ENCODE data around the gene PPP1R1A. TPM values are rescaled to one million over a fixed set of nuclear protein-coding genes. Genes with fewer than 3 reads are reported as not detected.

The PPP1R1A gene
- polyA plus RNA-seq, 1 experiment = not detected

DNA sequence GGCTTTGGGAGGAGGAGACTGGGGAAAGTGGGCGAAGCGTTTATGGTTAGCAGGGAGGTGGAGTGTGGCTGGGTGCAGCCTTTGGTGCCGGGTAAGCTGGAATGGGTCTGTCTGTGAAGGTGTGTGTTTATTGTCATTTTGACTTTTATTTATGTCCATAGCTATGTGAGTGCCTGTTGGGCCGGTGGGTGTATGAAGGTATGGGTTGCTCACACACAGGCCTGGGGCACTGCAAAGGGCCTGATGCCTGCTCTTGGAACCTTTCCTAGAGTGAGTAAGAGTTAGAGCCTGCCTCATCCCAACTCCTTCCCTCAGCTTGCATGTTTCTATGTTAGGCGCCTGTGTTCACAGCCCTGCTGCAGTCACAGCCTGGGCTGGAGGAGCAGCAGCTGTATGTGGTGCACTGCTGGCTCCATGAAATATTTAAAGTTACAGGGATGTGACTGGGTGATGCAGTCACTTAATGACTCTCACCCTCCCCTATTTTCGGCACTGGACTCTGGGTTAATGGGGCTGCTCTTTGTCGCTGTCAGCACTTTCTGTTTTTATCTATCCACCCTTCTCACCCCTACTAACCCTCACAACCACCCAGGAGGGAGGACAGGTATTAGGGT, 2.6 kb upstream of the PPP1R1A start:
- Histone ChIP-seq H3K27me3 (ENCODE audit: control insufficient read depth, insufficient read depth, low read length) (peaks cover 34% of the 10 kb centered on the region), H3K4me3 (ENCODE audit: low read depth, low read length) (no peak overlapping the region), H3K36me3 (ENCODE audit: control insufficient read depth, insufficient read depth, low read length) (no peaks in the 10 kb centered on the region)
- no peak for DNase-seq (ENCODE audit: low read depth)
- ChIA-PET CTCF (interaction anchor here (1.2 to 4.8 kb wide), 2 partner anchors 10 to 13 kb away, joined by 4 to 35 read pairs; no protein-coding TSS in a partner anchor), POLR2A (no interaction called here)
- TF ChIP-seq, protein P1, sequence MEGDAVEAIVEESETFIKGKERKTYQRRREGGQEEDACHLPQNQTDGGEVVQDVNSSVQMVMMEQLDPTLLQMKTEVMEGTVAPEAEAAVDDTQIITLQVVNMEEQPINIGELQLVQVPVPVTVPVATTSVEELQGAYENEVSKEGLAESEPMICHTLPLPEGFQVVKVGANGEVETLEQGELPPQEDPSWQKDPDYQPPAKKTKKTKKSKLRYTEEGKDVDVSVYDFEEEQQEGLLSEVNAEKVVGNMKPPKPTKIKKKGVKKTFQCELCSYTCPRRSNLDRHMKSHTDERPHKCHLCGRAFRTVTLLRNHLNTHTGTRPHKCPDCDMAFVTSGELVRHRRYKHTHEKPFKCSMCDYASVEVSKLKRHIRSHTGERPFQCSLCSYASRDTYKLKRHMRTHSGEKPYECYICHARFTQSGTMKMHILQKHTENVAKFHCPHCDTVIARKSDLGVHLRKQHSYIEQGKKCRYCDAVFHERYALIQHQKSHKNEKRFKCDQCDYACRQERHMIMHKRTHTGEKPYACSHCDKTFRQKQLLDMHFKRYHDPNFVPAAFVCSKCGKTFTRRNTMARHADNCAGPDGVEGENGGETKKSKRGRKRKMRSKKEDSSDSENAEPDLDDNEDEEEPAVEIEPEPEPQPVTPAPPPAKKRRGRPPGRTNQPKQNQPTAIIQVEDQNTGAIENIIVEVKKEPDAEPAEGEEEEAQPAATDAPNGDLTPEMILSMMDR (IDR thresholded peaks at IDR 0.05; ENCODE audit: insufficient read depth, low read depth, low read length) = no peak

DNA sequence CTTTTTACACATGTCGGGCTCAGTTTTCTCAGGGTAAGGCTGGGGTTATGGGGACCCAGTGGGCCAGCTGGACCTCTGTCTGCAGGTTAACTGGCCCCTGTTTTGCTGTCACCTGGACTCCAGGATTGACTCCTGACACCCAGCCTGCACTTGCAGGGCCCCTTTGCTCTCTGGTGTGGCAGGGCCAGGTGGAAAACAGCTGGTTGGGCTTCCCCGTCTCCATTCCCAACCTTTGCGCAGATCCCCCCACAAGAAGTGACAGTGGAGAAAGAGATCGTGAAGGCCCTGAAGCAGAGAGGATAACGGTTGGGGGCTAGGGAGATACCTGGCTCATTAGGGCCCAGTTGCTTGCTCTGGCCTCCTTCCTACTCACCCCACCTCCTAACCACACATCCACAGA, 1.5 kb upstream of the PPP1R1A start:
- Histone ChIP-seq H3K36me3 (ENCODE audit: control insufficient read depth, insufficient read depth, low read length) (no peaks in the 10 kb centered on the region), H3K4me3 (ENCODE audit: low read depth, low read length) (no peak overlapping the region), H3K27me3 (ENCODE audit: control insufficient read depth, insufficient read depth, low read length) (peaks cover 33% of the 10 kb centered on the region)
- TF ChIP-seq, protein P1 (IDR thresholded peaks at IDR 0.05; ENCODE audit: insufficient read depth, low read depth, low read length) = no peak
- DNase-seq (ENCODE audit: low read depth) = no peak
- ChIA-PET CTCF (interaction anchor here (1.1 to 4.8 kb wide), 2 partner anchors 12 to 15 kb away, joined by 3 to 35 read pairs; no protein-coding TSS in a partner anchor), POLR2A (no interaction called here)

DNA sequence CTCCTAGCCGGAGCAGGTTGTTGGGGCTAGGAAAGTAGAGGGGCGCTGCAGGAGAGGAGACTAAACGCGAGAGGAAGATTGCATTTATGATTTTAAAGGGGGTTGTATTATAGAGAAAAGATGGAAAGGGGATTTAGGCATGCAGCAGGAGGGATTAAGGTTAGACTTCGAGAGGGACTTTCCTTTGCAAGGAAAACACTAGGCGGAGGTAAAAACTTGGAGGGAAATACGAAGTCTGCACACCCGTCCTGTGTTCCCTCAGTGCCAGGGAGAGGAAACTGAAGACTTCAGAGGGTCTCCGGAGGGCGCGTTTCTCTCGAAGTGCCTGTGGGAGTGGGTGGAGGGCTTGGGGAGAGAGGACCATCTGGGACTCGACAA, 420 bp upstream of the PPP1R1A start:
- POLR2A ChIA-PET = no interaction called here
- no peaks in the 10 kb centered on the region for H3K36me3 ChIP-seq (ENCODE audit: control insufficient read depth, insufficient read depth, low read length)
- TF ChIP-seq, protein P1 (IDR thresholded peaks at IDR 0.05; ENCODE audit: insufficient read depth, low read depth, low read length) = no peak
- peaks cover 37% of the 10 kb centered on the region for H3K27me3 ChIP-seq (ENCODE audit: control insufficient read depth, insufficient read depth, low read length)
- H3K4me3 ChIP-seq (ENCODE audit: low read depth, low read length) = no peak overlapping the region
- DNase-seq (ENCODE audit: low read depth) = no peak
- CTCF ChIA-PET = interaction anchor here (1.1 to 1.5 kb wide), 2 partner anchors 9 to 16 kb away, joined by 3 to 5 read pairs; no protein-coding TSS in a partner anchor

DNA sequence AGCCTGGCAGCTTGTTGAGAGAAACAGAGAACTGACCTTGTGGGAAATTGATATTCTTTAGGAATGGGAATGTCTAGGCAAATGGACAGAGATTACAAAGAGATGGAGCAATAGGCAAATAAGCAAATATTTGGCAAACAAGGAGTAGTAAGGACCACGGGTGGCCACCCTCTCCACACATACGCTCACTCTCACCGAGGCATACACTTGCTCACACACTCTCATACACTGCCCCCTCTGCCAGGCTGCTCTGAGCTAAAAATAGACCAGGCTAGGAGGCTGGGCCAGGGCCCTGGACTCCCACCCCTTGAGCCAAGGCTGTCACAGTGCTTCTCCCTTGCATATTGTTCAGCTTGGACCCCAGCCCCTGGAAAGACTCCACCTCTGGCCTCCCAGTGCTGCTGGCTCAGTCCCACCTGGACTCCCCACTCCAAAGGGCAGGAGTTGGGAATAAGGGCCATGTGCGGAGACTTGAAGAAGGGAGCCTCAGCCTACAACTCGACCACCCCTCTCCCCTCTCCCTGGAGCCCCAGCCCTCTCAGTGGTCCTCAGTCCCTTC, 1.1 kb downstream of the PPP1R1A start:
- H3K27me3 ChIP-seq (ENCODE audit: control insufficient read depth, insufficient read depth, low read length) = peaks cover 42% of the 10 kb centered on the region
- H3K4me3 ChIP-seq (ENCODE audit: low read depth, low read length) = no peak overlapping the region
- POLR2A ChIA-PET = no interaction called here
- no peak for DNase-seq (ENCODE audit: low read depth)
- TF ChIP-seq, protein P1 (IDR thresholded peaks at IDR 0.05; ENCODE audit: insufficient read depth, low read depth, low read length) = no peak
- no peaks in the 10 kb centered on the region for H3K36me3 ChIP-seq (ENCODE audit: control insufficient read depth, insufficient read depth, low read length)
- CTCF ChIA-PET = interaction anchor here (0.7 to 2.8 kb wide), 3 partner anchors 8 to 13 kb away, joined by 3 to 10 read pairs (median 5); no protein-coding TSS in a partner anchor

DNA sequence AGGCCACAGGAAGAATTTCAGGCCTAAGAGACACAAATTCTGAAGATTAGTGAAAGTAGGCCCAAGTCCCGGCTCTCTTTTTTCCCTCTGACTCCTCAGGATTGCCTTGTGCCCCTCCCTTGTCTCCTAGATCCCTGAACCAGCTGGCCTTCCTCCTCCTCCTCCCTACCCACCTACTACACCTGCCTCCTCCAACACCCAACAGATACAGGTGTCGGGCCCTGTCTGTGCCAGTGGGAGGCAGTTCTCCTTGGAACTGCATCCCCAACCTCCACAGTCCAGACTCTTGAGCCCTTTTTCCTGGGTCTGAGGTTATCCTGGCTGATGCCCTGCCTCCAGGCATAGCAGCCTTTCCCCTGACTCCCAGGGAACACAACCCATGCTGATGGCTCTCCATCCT, 1.8 kb downstream of the PPP1R1A start:
- ChIA-PET POLR2A (no interaction called here), CTCF (interaction anchor here (0.7 to 2.8 kb wide), 2 partner anchors 10 to 12 kb away, joined by 3 to 10 read pairs; no protein-coding TSS in a partner anchor)
- no peak for DNase-seq (ENCODE audit: low read depth)
- Histone ChIP-seq H3K4me3 (ENCODE audit: low read depth, low read length) (no peak overlapping the region), H3K36me3 (ENCODE audit: control insufficient read depth, insufficient read depth, low read length) (no peaks in the 10 kb centered on the region), H3K27me3 (ENCODE audit: control insufficient read depth, insufficient read depth, low read length) (peaks cover 42% of the 10 kb centered on the region)
- TF ChIP-seq, protein P1 (IDR thresholded peaks at IDR 0.05; ENCODE audit: insufficient read depth, low read depth, low read length) = no peak
